Prostate gland (tissue), 2 donors: ENCODE data around the gene HNRNPUL1. TPM values are rescaled to one million over a fixed set of nuclear protein-coding genes. Genes with fewer than 3 reads are reported as not detected.

Experiments used
- DNase-seq: peaks from one replicate; pipeline ENCODE4 v3.0.0-alpha.2; 2019; ENCODE audit warnings: low spot score
- H3K27ac ChIP-seq, 2 donors: fragments of 200-600 bp; sonication (generic); 2 replicates each; pipeline ENCODE4 v1.5.1; 2017 to 2019
- H3K27me3 ChIP-seq: fragments of 200-600 bp; sonication (generic); replicated peaks from 2 replicates; pipeline ENCODE4 v1.5.1; 2019; ENCODE audit not compliant: insufficient read depth
- H3K36me3 ChIP-seq, 2 donors: fragments of 200-600 bp; sonication (generic); 1 replicate in 1 of 2; 2 replicates in 1 of 2; pipeline versions ENCODE4 v1.5.1 to v1.8.1; 2017 to 2019
- H3K4me1 ChIP-seq: fragments of 200-600 bp; sonication (generic); replicated peaks from 2 replicates; pipeline ENCODE4 v1.5.1; 2019
- H3K4me3 ChIP-seq, 2 donors: fragments of 200-600 bp; sonication (generic); 2 replicates each; pipeline ENCODE4 v1.5.1; 2017 to 2019
- H3K9me3 ChIP-seq: fragments of 200-600 bp; sonication (generic); 2 replicates; pipeline ENCODE4 v1.5.1; 2017
- POLR2A ChIP-seq: fragments of 450-650 bp; IDR thresholded peaks from one replicate; pipeline ENCODE4 v1.6.1; 2016; ENCODE audit warnings: antibody characterized with exemption, mild to moderate bottlenecking
- POLR2AphosphoS5 ChIP-seq: sonication (generic); formaldehyde crosslinking; IDR thresholded peaks from one replicate; pipeline ENCODE4 v1.6.1; 2017; ENCODE audit warnings: antibody characterized with exemption
- WGBS: methylation state at CpG from one replicate; pipeline ENCODE4 v1.1.5; 2018; 5-methylcytosine and 5-hydroxymethylcytosine counted together
- intact Hi-C: fragments of 100-400 bp; cut with DNase I; formaldehyde crosslinking; loops from one replicate; pipeline ENCODE4 v1.14.2; 2022
- total RNA-seq, 2 donors: library from RNA; depleted of rRNA; stranded (reverse); fragments of >200 nt; gene quantifications; one replicate each; pipeline ENCODE4 v1.1.0, GENCODE V29; 2016
- TF ChIP-seq, protein P1 (sequence below), 4 experiments: fragments of 200-600 bp in 2 of 4; fragments of 450-650 bp in 2 of 4; sonication (generic) in 2 of 4; IDR thresholded peaks; 1 replicate in 3 of 4; 2 replicates in 1 of 4; pipeline ENCODE4 v1.5.1; 2016 to 2019; ENCODE audit warnings: antibody characterized with exemption in 4 of 4, mild to moderate bottlenecking in 2 of 4, moderate library complexity in 2 of 4

HNRNPUL1 gene
- total RNA-seq, 2 donors from 2014 or later = 133 to 183 TPM

DNA sequence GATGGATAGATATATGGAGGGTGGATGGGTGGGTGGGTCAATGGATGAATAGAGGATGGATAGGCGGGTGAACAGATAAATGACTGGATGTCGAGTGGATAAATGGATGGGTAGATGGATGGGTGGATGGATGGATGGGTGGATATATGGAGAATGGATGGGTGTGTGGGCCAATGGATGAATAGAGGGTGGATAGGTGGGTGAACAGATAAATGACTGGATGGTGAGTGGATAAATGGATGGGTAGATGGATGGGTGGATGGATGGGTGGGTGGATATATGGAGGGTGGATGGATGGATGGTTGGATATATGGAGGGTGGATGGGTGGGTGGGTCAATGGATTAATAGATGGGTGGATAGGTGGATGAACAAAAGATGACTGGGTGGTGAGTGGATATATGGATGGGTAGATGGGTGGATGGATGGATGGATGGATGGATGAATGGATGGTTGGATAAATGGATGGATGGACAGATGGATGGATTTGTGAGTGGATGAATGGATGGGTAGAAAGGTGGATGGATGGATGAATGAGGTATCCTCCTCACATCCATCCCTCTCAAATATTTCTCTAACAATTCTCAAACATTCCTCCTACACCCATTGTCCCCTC is 24.1 kb upstream of the HNRNPUL1 start:
- Histone ChIP-seq H3K27ac (no peak overlapping the region), H3K4me1 (no peaks in the 10 kb centered on the region), H3K27me3 (no peaks in the 10 kb centered on the region), H3K36me3 (no peaks in the 10 kb centered on the region), H3K9me3 (no peaks in the 10 kb centered on the region), H3K4me3 (no peak overlapping the region)
- DNase-seq = no peak
- WGBS = 92% methylated on average over 2 of the region's 2 CpGs
- intact Hi-C loops = no loop called here
- no peak for TF ChIP-seq POLR2AphosphoS5
- TF ChIP-seq, protein P1, sequence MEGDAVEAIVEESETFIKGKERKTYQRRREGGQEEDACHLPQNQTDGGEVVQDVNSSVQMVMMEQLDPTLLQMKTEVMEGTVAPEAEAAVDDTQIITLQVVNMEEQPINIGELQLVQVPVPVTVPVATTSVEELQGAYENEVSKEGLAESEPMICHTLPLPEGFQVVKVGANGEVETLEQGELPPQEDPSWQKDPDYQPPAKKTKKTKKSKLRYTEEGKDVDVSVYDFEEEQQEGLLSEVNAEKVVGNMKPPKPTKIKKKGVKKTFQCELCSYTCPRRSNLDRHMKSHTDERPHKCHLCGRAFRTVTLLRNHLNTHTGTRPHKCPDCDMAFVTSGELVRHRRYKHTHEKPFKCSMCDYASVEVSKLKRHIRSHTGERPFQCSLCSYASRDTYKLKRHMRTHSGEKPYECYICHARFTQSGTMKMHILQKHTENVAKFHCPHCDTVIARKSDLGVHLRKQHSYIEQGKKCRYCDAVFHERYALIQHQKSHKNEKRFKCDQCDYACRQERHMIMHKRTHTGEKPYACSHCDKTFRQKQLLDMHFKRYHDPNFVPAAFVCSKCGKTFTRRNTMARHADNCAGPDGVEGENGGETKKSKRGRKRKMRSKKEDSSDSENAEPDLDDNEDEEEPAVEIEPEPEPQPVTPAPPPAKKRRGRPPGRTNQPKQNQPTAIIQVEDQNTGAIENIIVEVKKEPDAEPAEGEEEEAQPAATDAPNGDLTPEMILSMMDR (IDR thresholded peaks at IDR 0.05) = no peak
- no peak for TF ChIP-seq POLR2A

DNA sequence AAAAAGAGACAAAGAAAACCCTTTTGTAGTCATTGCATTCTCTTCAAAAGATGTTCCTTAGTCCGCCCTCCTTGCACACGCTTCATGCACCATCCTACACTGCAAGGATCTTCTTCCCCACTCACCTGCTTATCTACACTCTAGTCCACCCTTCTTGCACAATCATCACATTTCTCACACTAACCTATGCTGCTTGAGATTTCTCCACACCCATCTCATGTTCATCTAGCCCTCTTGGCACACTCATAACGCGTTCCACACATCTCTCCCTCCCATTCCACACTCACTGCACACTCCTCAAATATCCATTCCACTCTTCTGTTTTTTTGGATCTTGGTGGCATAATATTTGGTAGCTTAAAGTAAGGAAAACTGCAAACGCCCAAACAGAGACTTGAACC is 22.3 kb upstream of the HNRNPUL1 start:
- H3K4me3 ChIP-seq = no peak overlapping the region
- H3K27me3 ChIP-seq = no peaks in the 10 kb centered on the region
- DNase-seq = no peak
- no peak overlapping the region for H3K27ac ChIP-seq
- H3K4me1 ChIP-seq = no peaks in the 10 kb centered on the region
- intact Hi-C loops = no loop called here
- 88% methylated on average over 5 of the region's 5 CpGs for WGBS
- H3K9me3 ChIP-seq = no peaks in the 10 kb centered on the region
- TF ChIP-seq POLR2A = no peak
- TF ChIP-seq, protein P1 (IDR thresholded peaks at IDR 0.05) = no peak
- no peak for TF ChIP-seq POLR2AphosphoS5
- no peaks in the 10 kb centered on the region for H3K36me3 ChIP-seq

DNA sequence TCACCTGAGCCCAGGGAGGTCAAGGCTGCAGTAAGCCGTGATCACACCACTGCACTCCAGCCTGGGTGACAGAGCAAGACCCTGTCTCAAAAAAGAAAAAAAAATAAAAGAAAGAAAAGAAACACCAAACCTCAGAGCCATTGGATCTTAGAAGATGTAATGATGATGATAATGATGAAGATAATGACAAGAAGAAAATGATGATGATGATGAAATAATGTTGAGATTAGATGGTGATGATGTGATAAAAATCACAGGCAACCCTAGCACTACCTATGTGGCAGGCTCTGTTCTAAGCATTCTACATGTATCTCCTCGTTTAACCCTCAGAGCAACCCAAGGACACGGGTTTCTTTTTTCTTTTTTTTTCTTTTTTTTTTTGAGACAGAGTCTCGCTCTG is 20.1 kb upstream of the HNRNPUL1 start:
- Histone ChIP-seq H3K4me3 (no peak overlapping the region), H3K9me3 (no peaks in the 10 kb centered on the region), H3K27ac (no peak overlapping the region), H3K27me3 (no peaks in the 10 kb centered on the region), H3K4me1 (no peaks in the 10 kb centered on the region), H3K36me3 (no peaks in the 10 kb centered on the region)
- intact Hi-C loops = no loop called here
- 85% methylated on average over 4 of the region's 4 CpGs for WGBS
- TF ChIP-seq, protein P1 (IDR thresholded peaks at IDR 0.05) = no peak
- no peak for TF ChIP-seq POLR2AphosphoS5
- no peak for DNase-seq

DNA sequence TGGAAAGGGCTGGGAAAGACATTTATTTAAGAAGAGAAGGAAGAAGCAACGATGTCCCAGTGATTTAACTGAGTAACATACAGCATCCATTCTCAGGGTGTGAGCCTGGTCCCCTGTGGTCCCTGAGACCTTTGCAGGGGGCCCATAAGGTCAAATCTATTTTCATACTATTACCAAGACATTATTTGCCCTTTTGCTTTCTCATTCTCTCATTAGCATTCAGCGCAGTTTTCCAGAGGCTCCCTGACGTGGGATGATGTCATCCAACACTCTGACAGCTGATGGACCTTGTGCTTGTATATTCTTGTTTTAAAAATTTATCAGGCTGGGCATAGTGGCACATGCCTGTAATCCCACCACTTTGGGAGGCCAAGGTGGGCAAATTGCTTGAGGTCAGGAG is 18.3 kb upstream of the HNRNPUL1 start:
- H3K4me3 ChIP-seq = no peak overlapping the region
- no peak for DNase-seq
- TF ChIP-seq POLR2A = no peak
- TF ChIP-seq, protein P1 (IDR thresholded peaks at IDR 0.05) = no peak
- no peak for TF ChIP-seq POLR2AphosphoS5
- WGBS = 89% methylated on average over 3 of the region's 3 CpGs
- H3K4me1 ChIP-seq = no peaks in the 10 kb centered on the region
- intact Hi-C loops = no loop called here
- H3K27ac ChIP-seq = no peak overlapping the region
- H3K9me3 ChIP-seq = no peaks in the 10 kb centered on the region
- H3K36me3 ChIP-seq = no peaks in the 10 kb centered on the region
- H3K27me3 ChIP-seq = no peaks in the 10 kb centered on the region

DNA sequence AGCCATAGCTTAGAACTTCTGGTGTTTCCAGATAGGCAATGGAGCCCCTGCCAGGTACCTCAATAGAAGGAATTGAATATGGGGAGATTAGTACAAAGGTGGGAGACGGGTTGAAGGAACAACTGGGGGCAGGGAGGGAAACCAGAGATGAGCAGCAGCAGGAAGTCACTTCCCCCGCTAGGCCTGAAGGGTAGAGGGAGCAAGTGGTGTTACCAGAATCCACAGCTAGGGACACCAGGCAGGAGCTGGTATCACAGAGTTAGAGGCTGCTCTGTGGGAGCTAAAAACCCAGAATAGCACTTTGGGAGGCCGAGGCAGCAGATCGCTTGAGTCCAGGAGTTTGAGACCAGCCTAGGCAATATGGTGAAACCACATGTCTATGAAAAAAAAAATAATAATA is 15.3 kb upstream of the HNRNPUL1 start:
- H3K4me3 ChIP-seq = no peak overlapping the region
- H3K4me1 ChIP-seq = no peaks in the 10 kb centered on the region
- intact Hi-C loops = no loop called here
- H3K27me3 ChIP-seq = no peaks in the 10 kb centered on the region
- H3K36me3 ChIP-seq = no peaks in the 10 kb centered on the region
- no peak for DNase-seq
- 93% methylated on average over 4 of the region's 4 CpGs for WGBS
- no peak overlapping the region for H3K27ac ChIP-seq
- TF ChIP-seq, protein P1 (IDR thresholded peaks at IDR 0.05) = no peak
- TF ChIP-seq POLR2AphosphoS5 = no peak
- TF ChIP-seq POLR2A = no peak
- no peaks in the 10 kb centered on the region for H3K9me3 ChIP-seq
